HG03442 (cell line): Measurements from ENCODE around the gene CCDC92.

Experiments used
- ATAC-seq: cut with Tn5 transposase; IDR thresholded peaks from one replicate; pipeline ENCODE4 v1.9.1; 2021; ENCODE audit warnings: mild to moderate bottlenecking, moderate library complexity; ENCODE audit not compliant: unreplicated experiment

Gene CCDC92

GRCh38 chr12:123891516-123892179 is 81.0 kb downstream of the CCDC92 start:
- no peak for ATAC-seq

GRCh38 chr12:123891011-123891410 is 81.6 kb downstream of the CCDC92 start:
- ATAC-seq = no peak

GRCh38 chr12:123890536-123890902 is 82.1 kb downstream of the CCDC92 start:
- no peak for ATAC-seq

- no peak for ATAC-seq
Observed at GRCh38 chr12:123889848-123890535, 82.6 kb downstream of the CCDC92 start.

- no peak for ATAC-seq
Observed at GRCh38 chr12:123888989-123889388, 83.6 kb downstream of the CCDC92 start.

- no peak for ATAC-seq
Observed at GRCh38 chr12:123886931-123887582, 85.6 kb downstream of the CCDC92 start.

GRCh38 chr12:123886258-123886657 is 86.4 kb downstream of the CCDC92 start:
- ATAC-seq = no peak
